Liver (tissue), 9 donors: ENCODE data around the gene MGAT4C. TPM values are rescaled to one million over a fixed set of nuclear protein-coding genes. Genes with fewer than 3 reads are reported as not detected.

Source experiments
- DNase-seq: peaks from one replicate; pipeline ENCODE4 v3.0.0-alpha.2; 2017; ENCODE audit warnings: low spot score
- H3K27ac ChIP-seq, 2 donors: one replicate each; pipeline ENCODE4 v1.7.0; 2013; ENCODE audit warnings: inconsistent platforms in 2 of 2, low read length in 2 of 2, control low read depth in 1 of 2, low read depth in 1 of 2, mild to moderate bottlenecking in 1 of 2
- H3K27me3 ChIP-seq, 4 donors: one replicate each; pipeline versions ENCODE4 v1.6.1 to v1.7.0; 2013; ENCODE audit warnings: low read length in 3 of 4, inconsistent platforms in 1 of 4, mild to moderate bottlenecking in 1 of 4, moderate library complexity in 1 of 4; ENCODE audit not compliant: control insufficient read depth in 4 of 4, insufficient read depth in 4 of 4
- H3K36me3 ChIP-seq, 4 donors: one replicate each; pipeline versions ENCODE4 v1.6.1 to v1.7.0; 2013; ENCODE audit warnings: low read length in 3 of 4, mild to moderate bottlenecking in 3 of 4, low read depth in 1 of 4, moderate library complexity in 1 of 4; ENCODE audit not compliant: control insufficient read depth in 4 of 4, insufficient read depth in 3 of 4
- H3K4me1 ChIP-seq, 4 donors: one replicate each; pipeline versions ENCODE4 v1.6.1 to v1.7.0; 2013; ENCODE audit warnings: low read length in 3 of 4, mild to moderate bottlenecking in 3 of 4, moderate library complexity in 1 of 4; ENCODE audit not compliant: control insufficient read depth in 4 of 4, insufficient read depth in 4 of 4
- H3K4me3 ChIP-seq, 3 donors: one replicate each; pipeline versions ENCODE4 v1.6.1 to v1.7.0; 2013; ENCODE audit warnings: low read length in 3 of 3, control low read depth in 1 of 3, low read depth in 1 of 3, mild to moderate bottlenecking in 1 of 3
- H3K9ac ChIP-seq, 2 donors: one replicate each; pipeline ENCODE4 v1.7.0; 2013; ENCODE audit warnings: low read length in 2 of 2, mild to moderate bottlenecking in 2 of 2, moderate library complexity in 2 of 2, control low read depth in 1 of 2, low read depth in 1 of 2
- H3K9me3 ChIP-seq, 4 donors: one replicate each; pipeline versions ENCODE4 v1.6.1 to v1.7.0; 2013; ENCODE audit warnings: low read length in 3 of 4; ENCODE audit not compliant: control insufficient read depth in 4 of 4
- CTCF ChIP-seq: fragments of 150-350 bp; IDR thresholded peaks from 2 replicates; pipeline ENCODE4 v1.5.1; 2017; ENCODE audit warnings: improper control_type of control experiment, low read depth, low read length; ENCODE audit not compliant: missing input control
- EGR1 ChIP-seq, 2 donors: IDR thresholded peaks; 2 replicates each; pipeline ENCODE4 v1.6.1; 2016 to 2018; ENCODE audit warnings: antibody characterized with exemption in 2 of 2, low read depth in 2 of 2
- FOXA1 ChIP-seq: IDR thresholded peaks from 2 replicates; pipeline ENCODE4 v1.6.1; 2016; ENCODE audit warnings: antibody characterized with exemption
- FOXA2 ChIP-seq: IDR thresholded peaks from 2 replicates; pipeline ENCODE4 v1.6.1; 2016; ENCODE audit warnings: antibody characterized with exemption
- GABPA ChIP-seq, 2 donors: IDR thresholded peaks in 1 of 2; conservative IDR thresholded peaks in 1 of 2; 2 replicates each; pipeline ENCODE4 v1.6.1; 2016; ENCODE audit warnings: antibody characterized with exemption in 2 of 2, mild to moderate bottlenecking in 1 of 2, moderate library complexity in 1 of 2
- HNF4A ChIP-seq, 2 donors: conservative IDR thresholded peaks; 2 replicates each; pipeline ENCODE4 v1.6.1; 2016; ENCODE audit warnings: antibody characterized with exemption in 2 of 2, mild to moderate bottlenecking in 2 of 2
- HNF4G ChIP-seq: IDR thresholded peaks from 2 replicates; pipeline ENCODE4 v1.6.1; 2016; ENCODE audit warnings: antibody characterized with exemption
- JUND ChIP-seq, 2 donors: IDR thresholded peaks; 2 replicates each; pipeline ENCODE4 v1.6.1; 2016; ENCODE audit warnings: antibody characterized with exemption in 2 of 2
- MAX ChIP-seq: IDR thresholded peaks from 2 replicates; pipeline ENCODE4 v1.6.1; 2016; ENCODE audit warnings: antibody characterized with exemption
- NR2F2 ChIP-seq: IDR thresholded peaks from 2 replicates; pipeline ENCODE4 v1.6.1; 2016; ENCODE audit warnings: antibody characterized with exemption
- RAD21 ChIP-seq, 2 donors: IDR thresholded peaks; 2 replicates each; pipeline ENCODE4 v1.6.1; 2016; ENCODE audit warnings: antibody characterized with exemption in 2 of 2, mild to moderate bottlenecking in 2 of 2
- REST ChIP-seq: IDR thresholded peaks from 2 replicates; pipeline ENCODE4 v1.6.1; 2016; ENCODE audit warnings: antibody characterized with exemption, mild to moderate bottlenecking
- RXRA ChIP-seq, 2 donors: IDR thresholded peaks; 2 replicates each; pipeline ENCODE4 v1.6.1; 2017 to 2018; ENCODE audit warnings: antibody characterized with exemption in 2 of 2, mild to moderate bottlenecking in 1 of 2
- SP1 ChIP-seq: IDR thresholded peaks from 2 replicates; pipeline ENCODE4 v1.6.1; 2018; ENCODE audit warnings: antibody characterized with exemption, mild to moderate bottlenecking
- YY1 ChIP-seq: IDR thresholded peaks from 2 replicates; pipeline ENCODE4 v1.6.1; 2016; ENCODE audit warnings: antibody characterized with exemption, mild to moderate bottlenecking
- WGBS: extraction: QIAGEN DNeasy Blood & Tissue Kit; methylation state at CpG from one replicate; pipeline ENCODE4 v1.1.7; 2013; 5-methylcytosine and 5-hydroxymethylcytosine counted together
- polyA plus RNA-seq, 2 donors: library from polyadenylated mRNA; stranded (reverse) in 1 of 2; unstranded in 1 of 2; fragments of 200-250 nt in 1 of 2; fragments of >200 nt in 1 of 2; fragmentation: Nextera tagmentation in 1 of 2; extraction: Ambion mirVana in 1 of 2; gene quantifications; one replicate each; pipeline versions ENCODE4 v1.2.1 to v1.2.3, GENCODE V29; 2013 to 2015
- total RNA-seq, 2 donors: library from RNA; depleted of rRNA; stranded (reverse); fragments of >200 nt; gene quantifications; one replicate each; pipeline ENCODE4 v1.2.3, GENCODE V29; 2014
- donor health status: healthy.
- donor health status: healthy.
- donor health status: healthy.
- donor health status: healthy.
- donor health status: healthy.

MGAT4C gene
- total and polyA plus RNA-seq, 4 donors, result 0.02 to 0.65 (median 0.09) TPM

GRCh38 chr12:85968606-85969005 lies 287.6 kb downstream of the MGAT4C start:
- Histone ChIP-seq H3K27ac (no peak overlapping the region), H3K36me3 (no peaks in the 10 kb centered on the region), H3K4me1 (no peaks in the 10 kb centered on the region), H3K9ac (no peak overlapping the region), H3K27me3 (no peaks in the 10 kb centered on the region), H3K4me3 (no peak overlapping the region), H3K9me3 (no peaks in the 10 kb centered on the region)
- DNase-seq, result no peak
- WGBS, result 68% methylated on average over 1 of the region's 1 CpG
- no peak for TF ChIP-seq SP1
- TF ChIP-seq REST, result no peak
- TF ChIP-seq RXRA (IDR thresholded peaks at IDR 0.05), result no peak
- TF ChIP-seq MAX, result no peak
- TF ChIP-seq NR2F2, result no peak

GRCh38 chr12:85963326-85963725 lies 292.9 kb downstream of the MGAT4C start:
- Histone ChIP-seq H3K9me3 (no peaks in the 10 kb centered on the region), H3K4me1 (no peaks in the 10 kb centered on the region), H3K27ac (no peak overlapping the region), H3K4me3 (no peak overlapping the region), H3K9ac (no peak overlapping the region), H3K27me3 (no peaks in the 10 kb centered on the region), H3K36me3 (no peaks in the 10 kb centered on the region)
- DNase-seq, result no peak
- no peak for TF ChIP-seq FOXA2
- no peak for TF ChIP-seq EGR1 (IDR thresholded peaks at IDR 0.05; ENCODE audit: low read depth in 2 of 2)
- TF ChIP-seq FOXA1, result no peak
- no peak for TF ChIP-seq NR2F2
- TF ChIP-seq MAX, result no peak
- TF ChIP-seq RAD21 (IDR thresholded peaks at IDR 0.05), result no peak
- TF ChIP-seq GABPA (IDR thresholded peaks at IDR 0.05 in 1 of 2, conservative IDR thresholded peaks at IDR 0.05 in 1 of 2), result no peak
- TF ChIP-seq YY1, result no peak
- no peak for TF ChIP-seq HNF4A (conservative IDR thresholded peaks at IDR 0.05)

- no peak for DNase-seq
- H3K4me1 ChIP-seq, result no peaks in the 10 kb centered on the region
- no peak overlapping the region for H3K27ac ChIP-seq
- no peak overlapping the region for H3K4me3 ChIP-seq
- no peaks in the 10 kb centered on the region for H3K36me3 ChIP-seq
- WGBS, result 63% methylated on average over 2 of the region's 2 CpGs
- no peaks in the 10 kb centered on the region for H3K9me3 ChIP-seq
- no peak overlapping the region for H3K9ac ChIP-seq
- H3K27me3 ChIP-seq, result peaks cover 0 to 3% (median 0%) of the 10 kb centered on the region in 4 donors
- TF ChIP-seq NR2F2 (no peak), JUND (IDR thresholded peaks at IDR 0.05) (no peak), HNF4G (no peak), HNF4A (conservative IDR thresholded peaks at IDR 0.05) (no peak), CTCF (no peak), REST (no peak), YY1 (no peak), FOXA1 (no peak), EGR1 (IDR thresholded peaks at IDR 0.05; ENCODE audit: low read depth in 2 of 2) (no peak), SP1 (no peak)
Measured at GRCh38 chr12:85956081-85956480, 300.1 kb downstream of the MGAT4C start.
